Stimulated activated CD8-positive, alpha-beta memory T cell treated with anti-CD3 and anti-CD28 coated beads, Interleukin-15, amount 100 ng/mL, for 48 hours (primary cell): ENCODE measurements around the gene DNAAF6.
A peak's percentile ranks its signal among the peaks of the same experiment; 100 is the strongest.
"Not testable (repeated sequence)": the region's sequence is repeated elsewhere in the genome, so short reads cannot be mapped to it uniquely, and the experiment has no call there.

ENCODE experiments used
- DNase-seq, 2 donors: peaks; one replicate each; pipeline ENCODE4 v3.0.0-alpha.2; 2020; ENCODE audit warnings: low read depth in 2 of 2

Gene DNAAF6

DNA sequence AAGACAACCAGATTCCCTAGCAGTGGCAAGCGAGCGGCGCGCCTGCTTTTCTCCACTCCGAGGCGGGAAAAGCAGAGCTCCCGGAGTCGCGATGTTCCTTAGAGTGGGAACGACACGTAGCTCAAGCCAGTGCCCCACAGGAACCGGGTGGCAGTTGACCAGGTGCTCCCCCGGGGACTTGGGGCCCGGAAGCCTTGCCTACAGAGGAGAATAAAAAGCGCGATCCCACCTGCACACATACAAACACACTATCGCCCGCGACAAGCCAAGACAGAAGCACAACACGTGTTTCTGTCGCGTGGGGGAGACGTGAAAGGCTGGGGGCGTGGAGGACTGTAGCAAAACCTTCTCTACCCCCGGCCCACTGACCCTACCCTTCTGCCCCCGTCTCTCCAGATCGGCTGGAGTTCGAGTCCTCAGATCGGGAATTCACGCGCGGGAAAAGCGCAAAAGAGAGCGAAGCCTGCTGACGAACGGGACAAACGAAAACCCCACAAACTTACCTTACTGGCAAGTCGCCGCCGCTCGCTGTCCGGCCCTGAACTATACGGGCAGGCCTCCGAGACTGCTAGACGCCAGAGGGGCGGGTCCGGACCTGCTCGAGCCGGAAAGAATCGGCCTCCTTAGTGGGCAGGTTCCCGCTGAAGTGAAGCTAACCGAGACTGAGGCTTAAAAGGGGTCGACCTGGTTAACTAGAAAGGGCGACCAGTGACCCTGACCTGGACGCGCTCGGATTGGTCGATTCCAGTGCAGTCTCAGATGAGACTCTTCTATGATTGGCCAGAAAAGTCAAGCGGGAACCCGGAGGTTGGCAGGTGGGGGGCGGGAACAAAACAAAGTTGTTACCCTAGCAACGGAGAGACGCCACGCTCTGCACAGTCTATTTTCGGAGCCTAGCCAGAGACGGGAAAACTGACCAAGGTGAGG is at the start of gene DNAAF6, which contains the start of gene NUP62CL:
DNAAF6 (plus strand) TSS at position 842 of the 927 bp plus-strand sequence. CDS start 6,265 bp downstream, outside the sequence.
NUP62CL (minus strand) TSS at position 664 of the 927 bp plus-strand sequence. CDS start 31,287 bp downstream, outside the sequence.
- DNase-seq, result peak; percentile 47 to 51

DNA sequence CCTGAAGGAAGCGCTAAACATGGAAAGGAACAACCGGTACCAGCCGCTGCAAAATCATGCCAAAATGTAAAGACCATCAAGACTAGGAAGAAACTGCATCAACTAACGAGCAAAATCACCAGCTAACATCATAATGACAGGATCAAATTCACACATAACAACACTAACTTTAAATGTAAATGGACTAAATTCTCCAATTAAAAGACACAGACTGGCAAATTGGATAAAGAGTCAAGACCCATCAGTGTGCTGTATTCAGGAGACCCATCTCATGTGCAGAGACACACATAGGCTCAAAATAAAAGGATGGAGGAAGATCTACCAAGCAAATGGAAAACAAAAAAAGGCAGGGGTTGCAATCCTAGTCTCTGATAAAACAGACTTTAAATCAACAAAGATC is 48.8 kb upstream of the DNAAF6 start:
- DNase-seq, result not testable (repeated sequence)

GRCh38 chrX:107167163-107167921 is 39.1 kb upstream of the DNAAF6 start:
- no peak for DNase-seq

- no peak for DNase-seq
Measured at GRCh38 chrX:107168257-107168656, 38.2 kb upstream of the DNAAF6 start.

DNA sequence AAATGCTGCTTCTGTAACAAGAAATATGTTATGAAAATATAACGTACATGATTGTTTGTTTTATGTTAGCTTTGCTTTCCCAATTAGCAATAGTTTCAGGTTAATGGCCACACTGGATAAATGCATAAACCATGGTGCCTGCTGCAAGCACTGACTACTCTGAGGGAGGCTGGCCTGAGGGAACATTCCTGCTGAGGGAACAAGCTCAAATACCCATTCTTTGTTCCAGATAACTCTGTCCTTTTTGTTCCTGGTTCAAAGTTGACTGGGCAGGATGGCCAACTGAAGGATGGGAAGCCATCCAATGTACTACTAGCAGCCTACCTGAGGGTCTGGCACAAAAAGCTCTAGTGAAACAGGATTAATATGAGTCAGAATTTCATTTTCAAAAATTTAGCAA is 37.7 kb upstream of the DNAAF6 start:
- no peak for DNase-seq

DNA sequence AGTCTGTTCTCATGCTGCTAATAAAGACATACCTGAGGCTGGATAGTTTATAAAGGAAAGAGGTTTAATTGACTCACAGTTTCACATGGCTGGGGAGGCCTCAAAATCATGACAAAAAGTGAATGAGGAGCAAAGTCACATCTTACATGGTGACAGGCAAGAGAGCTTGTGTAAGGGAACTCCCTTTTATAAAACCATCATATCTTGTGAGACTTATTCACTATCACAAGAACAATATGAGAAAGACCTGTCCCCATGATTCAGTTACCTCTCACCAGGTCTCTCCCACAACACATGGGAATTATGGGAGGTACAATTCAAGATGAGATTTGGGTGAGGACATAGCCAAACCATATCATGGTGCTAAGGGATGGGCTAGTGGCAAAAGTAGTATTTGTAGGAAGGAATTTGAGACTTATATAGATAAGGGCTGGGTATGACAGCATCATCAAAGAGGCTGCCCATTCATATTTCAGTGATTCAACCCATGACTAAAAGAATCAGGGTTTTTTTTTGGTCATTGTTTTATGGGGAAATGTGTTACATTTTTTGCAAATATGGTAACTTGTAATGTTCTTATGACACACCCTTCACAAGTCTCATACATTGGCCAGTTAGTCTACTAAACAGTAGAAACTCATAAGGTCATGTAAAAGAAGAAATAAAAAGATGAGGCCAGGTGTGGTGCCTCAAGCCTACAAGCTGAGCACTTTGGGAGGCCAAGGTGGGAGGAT is 34.9 kb upstream of the DNAAF6 start:
- DNase-seq, result no peak

DNA sequence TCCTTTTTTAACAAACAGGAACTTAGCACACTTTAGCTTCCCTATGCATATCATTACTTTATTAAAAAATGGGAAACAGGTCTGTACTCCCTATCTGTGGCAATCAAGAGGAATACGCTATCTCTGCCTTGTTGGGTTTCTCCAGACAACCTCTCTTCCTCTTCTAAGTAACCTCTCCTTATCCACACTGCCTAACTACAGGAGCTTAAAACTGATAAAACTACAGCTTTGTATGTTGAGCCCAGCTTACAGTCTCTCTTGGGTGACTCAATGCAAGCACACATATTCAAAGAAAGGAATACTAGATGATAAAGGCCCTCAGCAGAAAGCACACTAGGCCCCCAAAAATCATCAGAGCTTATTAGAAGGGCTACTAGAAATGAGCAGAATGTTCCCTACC is 9.1 kb upstream of the DNAAF6 start:
- no peak for DNase-seq

DNA sequence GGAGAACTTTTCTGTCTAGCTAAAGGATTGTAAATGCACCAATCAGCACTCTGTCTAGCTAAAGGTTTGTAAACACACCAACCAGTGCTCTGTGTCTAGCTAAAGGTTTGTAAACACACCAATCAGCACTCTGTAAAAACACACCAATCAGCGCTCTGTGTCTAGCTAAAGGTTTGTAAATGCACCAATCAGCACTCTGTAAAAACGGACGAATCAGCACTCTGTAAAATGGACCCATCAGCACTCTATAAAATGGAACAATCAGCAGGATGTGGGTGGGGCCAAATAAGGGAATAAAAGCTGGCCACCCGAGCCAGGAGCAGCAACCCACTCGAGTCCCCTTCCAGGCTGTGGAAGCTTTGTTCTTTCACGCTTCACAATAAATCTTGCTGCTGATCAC is 8.3 kb upstream of the DNAAF6 start:
- DNase-seq, result not testable (repeated sequence)

DNA sequence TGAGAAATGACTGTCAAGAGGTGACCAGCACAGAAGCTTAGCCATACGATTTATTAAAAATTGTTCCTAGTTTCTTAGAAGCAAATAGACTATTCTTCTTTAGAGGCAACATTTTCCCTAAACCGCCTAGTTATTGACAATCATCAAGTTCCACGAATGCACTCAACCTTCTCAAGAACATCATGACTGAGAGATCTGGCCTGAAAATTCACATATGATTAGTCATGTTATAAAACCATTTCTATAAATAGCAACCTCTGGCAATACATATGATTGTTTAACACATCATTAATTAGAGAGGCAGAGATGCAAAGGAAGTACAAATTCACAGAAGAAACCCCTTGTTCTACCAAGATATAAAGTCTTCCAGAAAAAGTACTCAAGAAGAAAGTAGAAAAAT is 6.9 kb upstream of the DNAAF6 start:
- DNase-seq, result no peak

DNA sequence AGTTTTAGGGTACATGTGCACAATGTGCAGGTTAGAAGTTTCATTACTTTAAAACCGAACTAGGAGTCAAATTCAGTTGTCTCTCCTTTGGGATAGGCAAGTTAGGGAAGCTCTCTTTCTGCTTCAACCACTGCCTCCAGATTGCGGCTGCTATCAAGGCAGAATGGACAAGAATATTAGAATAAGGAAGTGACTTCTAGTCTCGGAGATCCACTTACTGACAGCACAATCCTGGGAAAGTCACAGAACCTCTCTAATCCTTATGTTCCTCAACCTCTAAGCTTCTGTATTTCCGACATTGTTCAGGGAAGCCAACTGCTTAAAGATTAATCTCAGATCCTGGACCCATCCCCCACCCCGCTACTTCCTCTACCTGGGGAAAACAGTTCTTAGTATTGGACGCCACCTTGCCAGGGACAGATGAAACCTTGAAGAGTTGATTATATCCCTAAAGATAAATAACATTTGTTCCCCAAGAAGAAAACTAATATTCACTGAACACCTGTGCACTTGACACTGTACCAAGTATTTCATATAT is 2.3 kb upstream of the DNAAF6 start:
- DNase-seq, result no peak

GRCh38 chrX:107206697-107207065 is 270 bp downstream of the DNAAF6 start:
- DNase-seq, result no peak

GRCh38 chrX:107207089-107207488 is 678 bp downstream of the DNAAF6 start:
- no peak for DNase-seq

DNA sequence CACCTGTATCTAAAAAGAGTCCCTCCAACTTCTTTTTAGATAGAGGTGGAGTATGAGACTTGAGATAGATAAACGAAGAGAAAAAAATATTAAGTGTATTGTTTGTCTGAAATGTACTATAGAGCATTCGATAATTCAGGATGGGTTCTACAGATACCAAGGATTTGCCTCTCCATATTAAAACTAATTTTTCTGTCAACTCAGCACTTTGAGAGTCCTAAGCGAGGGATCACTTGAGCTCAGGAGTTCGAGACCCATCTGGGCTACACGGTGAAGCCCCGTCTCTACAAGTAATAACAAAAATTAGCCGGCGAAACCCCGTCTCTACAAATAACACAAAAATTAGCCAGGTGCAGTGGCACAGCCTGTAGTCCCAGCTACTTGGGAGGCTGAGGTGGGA is 1.5 kb downstream of the DNAAF6 start:
- DNase-seq, result no peak

DNA sequence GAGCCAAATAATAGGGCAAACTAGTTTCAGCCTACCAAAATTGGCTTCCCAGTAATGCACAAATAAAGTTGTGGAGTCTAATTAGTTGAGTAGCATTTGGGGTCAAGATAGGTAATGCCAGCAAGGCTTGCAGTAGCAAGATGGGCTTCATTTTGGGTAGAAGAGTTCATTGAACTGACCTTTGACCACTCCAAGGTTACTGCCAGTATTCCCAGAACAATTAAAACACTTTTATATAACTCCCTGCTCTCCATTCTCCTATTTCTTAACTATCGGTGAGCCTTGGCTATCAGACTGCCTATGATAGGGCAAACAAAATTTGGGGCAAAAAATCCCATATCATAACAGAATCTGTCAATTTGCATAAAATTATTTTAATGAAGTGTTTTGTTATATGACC is 7.1 kb downstream of the DNAAF6 start:
- DNase-seq, result no peak

DNA sequence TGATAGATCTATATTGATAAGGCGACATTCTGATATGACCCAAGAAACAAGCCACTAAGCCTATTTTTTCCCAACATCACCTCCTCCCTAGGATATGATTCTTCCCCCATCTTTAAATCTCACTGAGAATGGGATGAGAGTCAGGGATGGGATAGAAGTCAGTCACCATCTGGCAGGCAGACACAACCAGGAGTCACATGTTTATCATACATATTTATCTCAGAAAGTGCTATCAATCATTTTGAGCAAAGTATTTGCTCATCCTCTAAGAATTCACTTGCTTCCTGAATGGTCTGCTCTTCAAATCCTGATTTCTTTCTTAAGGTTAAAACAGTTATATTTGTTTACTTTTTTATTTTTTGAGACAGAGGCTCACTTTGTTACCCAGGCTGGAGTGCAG is 20.3 kb downstream of the DNAAF6 start:
- no peak for DNase-seq

- DNase-seq, result no peak
Measured at GRCh38 chrX:107227780-107228485, 21.5 kb downstream of the DNAAF6 start.

DNA sequence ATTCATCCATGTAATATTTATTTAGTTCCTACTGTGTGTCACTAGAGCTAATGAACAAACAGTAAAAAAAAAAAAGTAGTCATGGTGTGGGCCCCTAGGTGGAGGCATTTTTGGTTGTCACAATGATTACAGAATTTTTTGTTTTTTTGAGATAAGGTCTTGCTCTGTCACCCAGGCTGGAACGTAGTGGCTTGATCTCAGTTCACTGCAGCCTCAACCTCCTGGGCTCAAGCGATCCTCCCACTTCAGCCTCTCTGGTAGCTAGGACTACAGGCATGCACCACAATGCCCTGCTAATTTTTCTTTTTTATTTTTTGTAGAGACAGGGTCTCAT is 22.0 kb downstream of the DNAAF6 start:
- DNase-seq, result no peak

- peak in 1 of 2 donors; percentile 2 for DNase-seq
Measured at GRCh38 chrX:107272431-107272921, 66.1 kb downstream of the DNAAF6 start.

GRCh38 chrX:107273795-107274194 is 67.4 kb downstream of the DNAAF6 start:
- no peak for DNase-seq

DNA sequence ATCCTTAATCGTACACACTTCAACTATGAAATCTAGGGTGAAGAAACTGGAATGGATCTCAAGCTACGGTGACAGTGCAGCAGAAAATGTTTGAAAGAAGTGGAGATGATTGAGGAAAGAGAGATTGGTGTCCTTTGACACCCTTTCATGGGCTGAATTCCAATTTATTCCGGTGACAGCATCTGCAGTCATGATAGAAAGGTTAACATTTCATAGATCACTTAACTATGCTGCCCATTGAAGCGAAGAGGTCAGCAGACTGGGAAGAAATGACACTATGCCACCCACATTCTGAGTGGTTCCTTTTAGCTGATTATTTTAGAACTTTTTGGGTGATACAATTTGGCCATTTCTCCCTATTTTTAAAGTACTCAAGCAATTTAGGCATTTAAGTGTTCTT is 82.3 kb downstream of the DNAAF6 start:
- no peak for DNase-seq

DNA sequence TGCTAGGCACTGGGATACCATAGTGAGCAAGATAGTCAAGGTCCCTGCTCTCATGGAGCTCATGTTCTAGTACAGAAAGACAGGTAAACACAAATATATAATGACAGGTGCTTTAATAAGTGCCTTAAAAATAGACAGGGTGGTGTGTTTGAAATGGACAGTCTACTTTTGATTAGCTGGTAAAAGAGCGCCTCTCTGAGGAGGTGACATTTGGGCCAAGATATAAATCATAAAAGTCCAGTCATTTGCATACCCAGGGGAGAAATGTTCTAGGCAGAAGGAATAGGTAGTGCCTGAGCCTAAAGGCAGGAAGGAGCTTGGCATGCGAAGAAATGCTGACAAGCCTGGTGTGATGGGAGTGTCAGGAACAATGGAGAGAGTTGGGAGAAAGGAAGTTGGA is 83.6 kb downstream of the DNAAF6 start:
- DNase-seq, result no peak
